Left hindlimb (tissue), 1 donor: ENCODE measurements around the gene CREBBP.

Source experiments
- DNase-seq: peaks from one replicate; pipeline ENCODE4 v3.0.0-alpha.2; 2018

Gene CREBBP

DNA sequence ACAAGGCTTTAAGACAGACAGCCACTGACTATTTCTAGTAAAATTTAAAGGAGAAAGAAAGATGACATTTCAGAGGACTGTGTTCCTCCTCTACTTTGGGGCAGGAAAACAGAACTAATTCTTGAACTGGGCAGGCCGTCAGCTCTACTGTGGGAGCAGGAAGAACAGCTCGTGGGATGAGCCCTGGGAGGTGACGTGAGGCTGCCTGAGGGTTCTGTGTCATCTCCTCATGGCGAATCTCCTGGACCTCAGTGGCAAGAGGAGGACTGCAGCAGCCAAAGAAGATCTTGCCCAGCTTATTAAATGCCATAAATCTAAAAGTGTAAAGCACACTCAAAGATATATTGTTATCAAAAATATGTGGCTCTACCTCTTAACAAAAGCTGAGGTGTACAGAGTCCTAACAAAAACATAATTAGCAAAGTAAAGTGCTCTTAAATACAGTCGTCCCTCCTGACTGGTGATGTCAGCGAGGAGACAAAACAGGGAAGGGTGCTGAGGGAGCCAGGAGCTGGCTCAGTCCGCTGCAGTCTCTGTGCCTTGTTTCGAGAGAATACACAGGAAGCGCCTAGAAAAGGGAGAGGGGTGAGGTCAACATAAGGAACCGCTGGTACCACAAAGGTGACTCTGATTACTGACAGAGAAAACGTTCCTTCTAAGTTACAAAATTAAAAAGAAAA is 58.0 kb downstream of the CREBBP start:
- DNase-seq: no peak

GRCh38 chr16:3821184-3821583 is 59.3 kb downstream of the CREBBP start:
- no peak for DNase-seq

- no peak for DNase-seq
Observed at GRCh38 chr16:3819746-3820724, 60.5 kb downstream of the CREBBP start.

GRCh38 chr16:3819175-3819527 is 61.4 kb downstream of the CREBBP start:
- DNase-seq: no peak

DNA sequence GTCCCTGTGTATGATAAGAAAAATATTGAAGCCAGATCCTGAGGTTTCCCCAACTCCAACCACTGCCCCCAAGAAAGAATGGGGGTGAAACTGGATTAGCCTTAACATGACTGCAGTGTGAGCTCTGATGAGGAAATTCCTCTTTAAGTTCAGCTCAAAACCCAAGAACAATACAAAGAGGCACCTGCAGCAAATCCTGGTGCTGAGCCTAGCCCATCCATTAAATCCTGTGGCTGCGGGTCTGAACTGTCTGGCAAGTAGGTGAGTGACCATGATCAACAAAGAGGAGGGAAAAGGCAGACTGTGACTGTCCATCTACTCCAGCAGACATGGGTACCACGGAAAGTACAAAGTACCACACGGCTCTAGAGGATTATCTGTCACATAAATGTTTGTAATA is 64.2 kb downstream of the CREBBP start:
- DNase-seq: no peak

GRCh38 chr16:3814755-3815154 is 65.8 kb downstream of the CREBBP start:
- no peak for DNase-seq

DNA sequence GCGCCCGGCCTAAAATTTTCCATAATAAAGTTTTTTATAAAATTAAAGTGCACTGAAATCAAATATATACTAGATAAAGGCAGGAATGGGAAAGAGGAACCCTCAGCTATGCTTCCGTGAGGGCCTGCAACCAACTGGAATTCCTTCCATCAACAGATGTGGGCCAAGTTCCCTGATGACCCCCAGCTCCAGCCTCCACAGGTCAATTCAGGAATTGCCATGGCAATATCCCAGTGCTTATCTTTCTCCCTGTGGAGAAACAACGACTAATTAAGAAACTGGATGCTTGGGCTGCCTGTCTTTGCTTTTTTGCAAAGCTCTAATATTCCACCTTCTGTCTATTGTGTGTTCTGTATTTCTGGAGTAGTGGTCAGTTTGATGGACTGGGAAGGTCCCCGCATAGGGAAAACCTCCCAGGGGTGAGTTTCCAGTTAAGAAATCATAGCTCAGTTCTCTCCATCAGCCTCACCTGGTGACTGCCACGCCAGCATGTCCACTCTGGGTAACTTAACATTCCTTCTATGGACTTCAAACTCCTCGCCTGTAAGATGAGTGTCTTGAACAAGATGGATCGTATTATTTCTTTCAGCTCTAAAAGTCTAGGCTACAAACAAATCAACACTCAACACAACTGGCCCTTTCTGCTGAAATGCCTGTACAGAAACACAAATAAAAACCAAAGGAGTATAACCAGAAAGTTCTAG is 67.9 kb downstream of the CREBBP start:
- no peak for DNase-seq

- DNase-seq: no peak
Observed at GRCh38 chr16:3810818-3811217, 69.7 kb downstream of the CREBBP start.

DNA sequence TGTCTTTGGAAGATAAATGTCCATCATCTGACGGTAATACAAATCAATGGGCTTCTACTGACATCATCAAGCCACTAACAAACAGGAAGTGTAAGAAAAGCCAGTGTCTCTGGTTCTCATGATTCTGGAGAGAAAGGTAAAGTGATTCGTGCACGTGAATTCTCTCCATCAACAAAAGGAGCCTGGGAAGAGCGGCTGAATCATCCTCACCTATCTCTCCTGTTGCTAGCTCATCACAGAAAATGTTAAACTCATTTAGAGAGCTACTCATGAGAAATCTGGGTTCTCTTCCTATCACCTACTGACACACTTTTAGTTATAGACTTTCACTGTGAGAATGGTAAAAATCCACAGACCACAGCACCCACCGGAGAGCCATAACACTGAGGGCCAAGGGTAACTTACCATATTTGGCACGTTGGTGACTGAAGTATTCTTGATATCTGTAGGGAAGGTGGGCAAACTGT is 70.3 kb downstream of the CREBBP start:
- no peak for DNase-seq

- DNase-seq: no peak
Observed at GRCh38 chr16:3808308-3809063, 72.0 kb downstream of the CREBBP start.

GRCh38 chr16:3807425-3808123 is 72.9 kb downstream of the CREBBP start:
- no peak for DNase-seq

GRCh38 chr16:3804426-3805016 is 76.0 kb downstream of the CREBBP start:
- no peak for DNase-seq

DNA sequence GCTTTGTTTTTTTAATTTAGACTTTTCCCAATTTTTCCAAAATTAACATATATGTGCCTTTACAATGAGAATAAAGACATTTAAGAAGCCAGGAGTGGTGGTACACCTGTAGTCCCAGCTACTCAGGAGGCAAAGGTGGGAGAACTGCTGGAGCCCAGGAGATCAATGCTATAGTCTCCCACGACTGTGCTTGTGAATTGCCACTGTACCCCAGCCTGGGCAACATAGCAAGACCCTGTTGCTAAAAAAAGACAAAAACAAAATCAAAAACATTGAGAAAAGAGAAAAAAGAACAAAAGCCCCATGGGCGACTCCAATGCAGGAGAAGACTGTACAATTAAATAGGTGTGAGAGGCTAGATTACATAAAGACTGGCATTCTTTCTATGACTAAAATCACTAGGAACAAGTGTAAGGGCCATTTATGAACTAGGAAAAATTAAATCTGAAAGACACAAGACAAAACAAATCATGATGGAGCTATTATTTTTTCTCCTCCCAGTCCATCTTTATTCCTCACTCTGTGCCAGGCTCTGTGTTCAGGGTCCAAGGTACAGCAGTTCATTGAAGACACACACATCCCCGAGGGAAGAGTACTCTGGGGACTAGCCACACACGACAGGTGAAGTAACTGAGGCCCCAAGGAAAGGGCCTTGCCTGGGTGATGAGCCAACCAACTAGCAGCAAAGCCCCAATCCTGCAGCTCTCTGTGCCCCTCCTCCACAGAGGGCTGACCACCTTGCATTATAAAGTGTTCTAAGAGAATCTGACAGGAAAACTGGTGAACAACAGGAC is 79.8 kb downstream of the CREBBP start:
- no peak for DNase-seq

GRCh38 chr16:3800019-3800418 is 80.5 kb downstream of the CREBBP start:
- no peak for DNase-seq

DNA sequence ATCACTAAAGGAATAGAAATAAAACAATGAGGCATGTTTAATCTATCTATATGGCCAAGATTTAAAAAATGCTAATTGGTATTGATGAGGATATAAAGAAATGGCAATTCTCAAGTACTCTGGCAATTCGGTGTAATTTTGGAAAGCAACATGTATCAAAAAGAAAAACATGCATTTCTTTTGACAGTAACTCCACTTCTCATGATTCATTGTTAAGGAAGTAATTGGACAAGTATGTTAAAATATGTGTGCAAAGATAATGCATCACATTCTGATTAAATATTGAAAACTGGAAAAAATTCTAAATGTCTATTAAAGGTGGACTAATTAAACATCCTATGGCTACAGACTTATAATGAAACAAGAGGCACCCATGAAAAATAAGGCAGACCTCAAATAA is 81.2 kb downstream of the CREBBP start:
- no peak for DNase-seq

- DNase-seq: no peak
Observed at GRCh38 chr16:3798838-3799237, 81.7 kb downstream of the CREBBP start.

GRCh38 chr16:3797904-3798811 is 82.4 kb downstream of the CREBBP start:
- DNase-seq: no peak

- no peak for DNase-seq
Observed at GRCh38 chr16:3797473-3797872, 83.0 kb downstream of the CREBBP start.

- DNase-seq: no peak
Observed at GRCh38 chr16:3793161-3793576, 87.3 kb downstream of the CREBBP start.
